Mesenchymal stem cell (in vitro differentiated cells and primary cell): ENCODE results near the gene CT55.

Experiments
- DNase-seq: peaks from one replicate; pipeline ENCODE4 v3.0.0-alpha.2; 2013
- H2AFZ ChIP-seq: one replicate; pipeline ENCODE4 v1.6.1; 2013; ENCODE audit warnings: low read depth, mild to moderate bottlenecking, control low read depth, inconsistent platforms, low read length, moderate library complexity
- H2AK5ac ChIP-seq: 2 replicates; pipeline ENCODE4 v1.6.1; 2013; ENCODE audit warnings: low read length, moderate library complexity, mild to moderate bottlenecking, inconsistent platforms; ENCODE audit not compliant: severe bottlenecking
- H2BK120ac ChIP-seq: one replicate; pipeline ENCODE4 v1.6.1; 2013; ENCODE audit warnings: low read depth, mild to moderate bottlenecking, inconsistent platforms, low read length, moderate library complexity
- H2BK12ac ChIP-seq, 2 experiments: one replicate each; pipeline ENCODE4 v1.6.1; 2013; ENCODE audit warnings: inconsistent platforms in 2 of 2, low read length in 2 of 2, mild to moderate bottlenecking in 2 of 2, moderate library complexity in 2 of 2, control low read depth in 1 of 2
- H2BK15ac ChIP-seq: one replicate; pipeline ENCODE4 v1.6.1; 2013; ENCODE audit warnings: mild to moderate bottlenecking, low read depth, inconsistent platforms; ENCODE audit not compliant: poor library complexity, severe bottlenecking
- H2BK5ac ChIP-seq: 2 replicates; pipeline ENCODE4 v1.6.1; 2013; ENCODE audit warnings: low read depth, mild to moderate bottlenecking, low read length, control low read depth, inconsistent platforms; ENCODE audit not compliant: poor library complexity, severe bottlenecking
- H3K14ac ChIP-seq, 2 experiments: one replicate each; pipeline ENCODE4 v1.6.1; 2013; ENCODE audit warnings: inconsistent platforms in 2 of 2, low read length in 2 of 2, control low read depth in 1 of 2, mild to moderate bottlenecking in 1 of 2, moderate library complexity in 1 of 2
- H3K18ac ChIP-seq, 2 experiments: one replicate each; pipeline ENCODE4 v1.6.1; 2013; ENCODE audit warnings: inconsistent platforms in 2 of 2, low read length in 2 of 2, control low read depth in 1 of 2, low read depth in 1 of 2, mild to moderate bottlenecking in 1 of 2
- H3K23ac ChIP-seq, 2 experiments: one replicate each; pipeline ENCODE4 v1.6.1; 2013; ENCODE audit warnings: inconsistent platforms in 2 of 2, low read length in 2 of 2, mild to moderate bottlenecking in 2 of 2, moderate library complexity in 2 of 2, control low read depth in 1 of 2
- H3K27ac ChIP-seq: 2 replicates; pipeline ENCODE4 v1.5.1; 2013; ENCODE audit warnings: mild to moderate bottlenecking, moderate library complexity, low read length, control low read depth, inconsistent platforms; ENCODE audit not compliant: poor library complexity, severe bottlenecking
- H3K27me3 ChIP-seq, 2 experiments: 2 replicates each; pipeline versions ENCODE4 v1.6.1 to v1.7.0; 2013; ENCODE audit warnings: low read length in 2 of 2, mild to moderate bottlenecking in 2 of 2, moderate library complexity in 2 of 2, control low read depth in 1 of 2, inconsistent platforms in 1 of 2; ENCODE audit not compliant: control insufficient read depth in 1 of 2, insufficient read depth in 1 of 2
- H3K36me3 ChIP-seq, 2 experiments: 2 replicates each; pipeline versions ENCODE4 v1.6.1 to v1.7.0; 2013; ENCODE audit warnings: low read length in 2 of 2, control low read depth in 1 of 2, inconsistent platforms in 1 of 2, low read depth in 1 of 2, mild to moderate bottlenecking in 1 of 2; ENCODE audit not compliant: insufficient read depth in 2 of 2, control insufficient read depth in 1 of 2
- H3K4ac ChIP-seq, 2 experiments: one replicate each; pipeline ENCODE4 v1.6.1; 2013; ENCODE audit warnings: inconsistent platforms in 2 of 2, low read length in 2 of 2, mild to moderate bottlenecking in 2 of 2, moderate library complexity in 2 of 2, control low read depth in 1 of 2, low read depth in 1 of 2
- H3K4me1 ChIP-seq: 2 replicates; pipeline ENCODE4 v1.6.1; 2013; ENCODE audit warnings: low read depth, low read length, control low read depth; ENCODE audit not compliant: control insufficient read depth, insufficient read depth
- H3K4me2 ChIP-seq: 2 replicates; pipeline ENCODE4 v1.6.1; 2013; ENCODE audit warnings: low read length, mild to moderate bottlenecking, inconsistent platforms; ENCODE audit not compliant: poor library complexity, severe bottlenecking
- H3K4me3 ChIP-seq, 2 experiments: 2 replicates each; pipeline versions ENCODE4 v1.5.1 to v1.7.0; 2013; ENCODE audit warnings: low read length in 2 of 2, mild to moderate bottlenecking in 2 of 2, control low read depth in 1 of 2, low read depth in 1 of 2; ENCODE audit not compliant: insufficient read depth in 1 of 2
- H3K79me1 ChIP-seq: replicated peaks from 2 replicates; pipeline ENCODE4 v1.6.1; 2013; ENCODE audit warnings: mild to moderate bottlenecking, control low read depth, low read length, inconsistent platforms; ENCODE audit not compliant: poor library complexity, severe bottlenecking
- H3K9ac ChIP-seq: 2 replicates; pipeline ENCODE4 v1.7.0; 2013; ENCODE audit warnings: mild to moderate bottlenecking, low read length, moderate library complexity
- H3K9me3 ChIP-seq: 2 replicates; pipeline ENCODE4 v1.7.0; 2013; ENCODE audit warnings: mild to moderate bottlenecking, low read length; ENCODE audit not compliant: control insufficient read depth
- H4K8ac ChIP-seq: one replicate; pipeline ENCODE4 v1.6.1; 2013; ENCODE audit warnings: inconsistent platforms, mild to moderate bottlenecking, low read length, moderate library complexity
- H4K91ac ChIP-seq: one replicate; pipeline ENCODE4 v1.6.1; 2013; ENCODE audit warnings: mild to moderate bottlenecking, low read length, inconsistent platforms
- WGBS: methylation state at CpG from one replicate; pipeline ENCODE4 v1.1.7; 2013; ENCODE audit warnings: mixed read lengths; 5-methylcytosine and 5-hydroxymethylcytosine counted together

Gene CT55

GRCh38 chrX:135114392-135114791, 56.8 kb downstream of the CT55 start:
- no peaks in the 10 kb centered on the region for H3K9me3 ChIP-seq
- no peaks in the 10 kb centered on the region for H3K36me3 ChIP-seq
- H3K4me2 ChIP-seq: no peak overlapping the region
- no peaks in the 10 kb centered on the region for H3K79me1 ChIP-seq
- peaks cover 0 to 7% of the 10 kb centered on the region in 2 experiments for H3K27me3 ChIP-seq
- H2AK5ac ChIP-seq: no peak overlapping the region
- no peak overlapping the region for H3K4ac ChIP-seq
- no peak overlapping the region for H3K9ac ChIP-seq
- no peak overlapping the region for H2BK120ac ChIP-seq
- H2BK5ac ChIP-seq: no peak overlapping the region
- no peak overlapping the region for H3K14ac ChIP-seq
- H3K4me3 ChIP-seq: no peak overlapping the region
- H2BK15ac ChIP-seq: no peak overlapping the region
- H4K8ac ChIP-seq: no peak overlapping the region
- no peak for DNase-seq
- no peak overlapping the region for H4K91ac ChIP-seq
- no peak overlapping the region for H2BK12ac ChIP-seq
- WGBS: no CpG with 5 or more reads among the region's 2 CpGs
- no peak overlapping the region for H3K23ac ChIP-seq
- no peak overlapping the region for H3K27ac ChIP-seq
- no peak overlapping the region for H3K18ac ChIP-seq
- H3K4me1 ChIP-seq: no peaks in the 10 kb centered on the region
- no peak overlapping the region for H2AFZ ChIP-seq

- no peaks in the 10 kb centered on the region for H3K36me3 ChIP-seq
- no peak overlapping the region for H2BK12ac ChIP-seq
- no peaks in the 10 kb centered on the region for H3K4me1 ChIP-seq
- H3K23ac ChIP-seq: no peak overlapping the region
- H2BK120ac ChIP-seq: no peak overlapping the region
- no peak overlapping the region for H2AFZ ChIP-seq
- no peak overlapping the region for H2AK5ac ChIP-seq
- H3K4ac ChIP-seq: no peak overlapping the region
- no peak overlapping the region for H3K9ac ChIP-seq
- H3K4me3 ChIP-seq: no peak overlapping the region
- H3K9me3 ChIP-seq: no peaks in the 10 kb centered on the region
- H3K27ac ChIP-seq: no peak overlapping the region
- no peaks in the 10 kb centered on the region for H3K79me1 ChIP-seq
- H4K91ac ChIP-seq: no peak overlapping the region
- no peak overlapping the region for H3K18ac ChIP-seq
- 75% methylated on average over 1 of the region's 1 CpG for WGBS
- peaks cover 0 to 7% of the 10 kb centered on the region in 2 experiments for H3K27me3 ChIP-seq
- no peak overlapping the region for H4K8ac ChIP-seq
- no peak overlapping the region for H3K4me2 ChIP-seq
- H2BK5ac ChIP-seq: no peak overlapping the region
- H3K14ac ChIP-seq: no peak overlapping the region
- no peak for DNase-seq
- H2BK15ac ChIP-seq: no peak overlapping the region
Observed at GRCh38 chrX:135112743-135113142, 58.5 kb downstream of the CT55 start.

- Histone ChIP-seq H3K27ac (no peak overlapping the region), H3K27me3 (peaks cover 0 to 7% of the 10 kb centered on the region in 2 experiments), H2BK12ac (no peak overlapping the region), H2AK5ac (no peak overlapping the region), H3K9ac (no peak overlapping the region), H3K14ac (no peak overlapping the region), H3K4me3 (no peak overlapping the region), H3K9me3 (no peaks in the 10 kb centered on the region), H4K91ac (no peak overlapping the region), H4K8ac (no peak overlapping the region), H2AFZ (no peak overlapping the region), H3K36me3 (no peaks in the 10 kb centered on the region), H2BK5ac (no peak overlapping the region), H3K4me2 (no peak overlapping the region), H3K4ac (no peak overlapping the region), H3K18ac (no peak overlapping the region), H2BK120ac (no peak overlapping the region), H3K4me1 (no peaks in the 10 kb centered on the region), H3K79me1 (no peaks in the 10 kb centered on the region), H3K23ac (no peak overlapping the region), H2BK15ac (no peak overlapping the region)
- peak; percentile 32 for DNase-seq
- 19% methylated on average over 5 of the region's 5 CpGs for WGBS
Observed at GRCh38 chrX:135112096-135112729, 59.0 kb downstream of the CT55 start.

GRCh38 chrX:135109554-135109953, 61.6 kb downstream of the CT55 start:
- Histone ChIP-seq H3K4me2 (no peak overlapping the region), H2BK120ac (no peak overlapping the region), H3K27ac (no peak overlapping the region), H3K4ac (no peak overlapping the region), H2BK5ac (no peak overlapping the region), H3K4me1 (no peaks in the 10 kb centered on the region), H2BK12ac (no peak overlapping the region), H2BK15ac (no peak overlapping the region), H3K36me3 (no peaks in the 10 kb centered on the region), H2AK5ac (no peak overlapping the region), H4K8ac (no peak overlapping the region), H3K18ac (no peak overlapping the region), H2AFZ (no peak overlapping the region), H3K4me3 (no peak overlapping the region), H3K27me3 (peaks cover 0 to 16% of the 10 kb centered on the region in 2 experiments), H4K91ac (no peak overlapping the region), H3K9ac (no peak overlapping the region), H3K79me1 (no peaks in the 10 kb centered on the region), H3K23ac (no peak overlapping the region), H3K9me3 (no peaks in the 10 kb centered on the region), H3K14ac (no peak overlapping the region)
- DNase-seq: no peak
- 80% methylated on average over 2 of the region's 3 CpGs for WGBS
